ENCODE results near the gene KLK12.

GRCh38 chr19:51066393-51067186 lies 31.8 kb upstream of the KLK12 start:
- TF ChIP-seq CTCF (IDR thresholded peaks at IDR 0.05): no peak
- no peak for TF ChIP-seq POLR2A (IDR thresholded peaks at IDR 0.05)
